Hippocampal formation (tissue), 2 donors: ENCODE data around the gene SEC24C.
"Not testable (repeated sequence)": the region's sequence is repeated elsewhere in the genome, so short reads cannot be mapped to it uniquely, and the experiment has no call there.

Source experiments
- DNase-seq, 2 donors: peaks; one replicate each; lab custom pipeline; 2025; lab: John Stamatoyannopoulos, UW

SEC24C gene

DNA sequence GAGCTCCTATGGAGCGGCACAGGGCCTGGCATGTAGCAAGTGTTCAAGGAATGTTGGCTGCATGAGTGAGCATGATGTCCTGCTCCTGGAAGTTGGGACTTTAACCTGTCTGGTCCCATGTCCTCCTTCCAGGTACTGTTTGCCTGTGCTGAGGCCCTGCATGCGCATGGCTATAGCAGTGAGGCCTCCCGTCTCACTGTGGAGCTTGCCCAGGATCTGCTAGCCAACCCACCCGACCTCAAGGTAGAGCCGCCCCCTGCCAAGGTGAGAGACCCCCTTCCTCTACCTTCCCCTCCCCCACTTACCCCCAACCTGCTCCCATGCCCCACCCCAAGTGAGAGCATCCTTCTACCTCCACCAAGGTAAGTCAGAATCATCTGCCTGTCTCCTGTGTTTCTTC is 49.3 kb downstream of the SEC24C start:
- DNase-seq: no peak

DNA sequence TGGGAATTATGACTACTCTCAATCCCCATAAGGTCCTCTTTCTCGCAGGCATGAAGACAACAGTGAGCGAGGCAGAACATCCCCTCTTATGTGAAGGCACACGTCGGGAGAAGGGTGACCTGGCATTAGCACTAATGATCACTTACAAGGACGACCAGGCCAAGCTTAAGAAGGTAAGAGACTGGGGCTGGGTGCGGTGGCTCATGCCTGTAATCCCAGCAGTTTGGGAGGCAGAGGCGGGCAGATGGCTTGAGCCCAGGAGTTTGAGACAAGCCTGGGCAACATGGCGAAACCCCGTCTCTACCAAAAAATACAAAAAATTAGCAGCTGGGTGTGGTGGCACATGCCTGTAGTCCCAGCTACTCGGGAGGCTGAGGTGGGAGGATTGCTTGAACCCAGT is 51.3 kb downstream of the SEC24C start:
- DNase-seq: not testable (repeated sequence)

DNA sequence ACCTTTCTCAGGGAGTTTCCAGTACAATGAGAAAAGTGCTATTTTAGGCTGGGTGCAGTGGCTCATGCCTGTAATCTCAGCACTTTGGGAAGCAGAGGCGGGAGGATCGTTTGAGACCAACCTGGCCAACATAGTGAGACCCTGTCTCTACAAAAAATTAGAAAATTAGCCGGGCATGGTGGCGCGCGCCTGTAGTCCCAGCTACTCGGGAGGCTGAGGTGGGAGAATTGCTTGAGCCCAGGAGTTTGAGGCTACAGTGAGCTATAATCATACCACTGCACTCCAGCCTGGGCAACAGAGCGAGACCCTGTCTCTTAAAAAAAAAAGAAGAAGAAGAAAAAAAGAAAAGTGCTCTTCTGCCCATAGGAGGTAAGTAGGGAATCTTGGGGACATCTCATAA is 51.9 kb downstream of the SEC24C start:
- DNase-seq: not testable (repeated sequence)

DNA sequence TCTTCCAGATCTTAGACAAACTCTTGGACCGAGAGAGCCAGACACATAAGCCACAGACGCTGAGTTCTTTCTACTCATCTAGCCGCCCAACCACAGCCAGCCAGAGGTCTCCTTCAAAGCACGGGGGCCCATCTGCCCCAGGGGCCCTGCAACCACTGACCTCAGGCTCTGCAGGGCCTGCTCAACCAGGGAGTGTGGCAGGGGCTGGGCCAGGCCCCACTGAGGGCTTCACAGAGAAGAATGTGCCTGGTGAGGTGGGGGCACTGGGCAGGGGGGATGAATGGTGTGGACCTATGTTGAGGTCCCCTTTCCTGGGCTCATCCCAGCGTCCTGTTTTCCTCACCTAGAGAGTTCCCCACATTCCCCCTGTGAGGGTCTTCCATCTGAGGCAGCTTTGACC is 52.6 kb downstream of the SEC24C start:
- no peak for DNase-seq

DNA sequence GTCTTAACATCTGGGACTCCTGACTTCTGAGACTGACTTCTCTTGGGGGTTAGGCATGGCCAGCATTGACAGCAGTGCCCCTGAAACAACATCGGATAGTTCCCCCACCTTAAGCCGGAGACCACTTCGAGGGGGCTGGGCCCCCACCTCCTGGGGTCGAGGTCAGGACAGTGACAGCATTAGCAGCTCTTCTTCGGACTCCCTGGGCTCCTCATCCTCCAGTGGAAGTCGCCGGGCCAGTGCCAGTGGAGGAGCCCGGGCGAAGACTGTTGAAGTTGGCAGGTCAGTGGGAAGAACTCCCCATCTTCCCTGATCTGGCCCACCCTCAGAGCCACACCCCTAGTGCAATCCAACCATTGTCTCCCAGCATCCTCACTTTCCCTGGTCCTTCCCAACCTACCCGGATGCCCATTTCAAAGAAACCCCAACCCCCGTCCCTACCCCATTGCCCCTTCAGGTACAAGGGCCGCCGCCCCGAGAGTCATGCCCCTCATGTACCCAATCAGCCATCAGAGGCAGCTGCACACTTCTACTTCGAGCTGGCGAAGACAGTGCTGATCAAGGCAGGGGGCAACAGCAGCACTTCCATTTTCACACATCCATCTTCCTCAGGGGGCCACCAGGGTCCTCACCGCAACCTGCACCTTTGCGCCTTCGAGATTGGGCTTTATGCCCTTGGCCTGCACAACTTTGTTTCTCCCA is 53.3 kb downstream of the SEC24C start:
- no peak for DNase-seq

DNA sequence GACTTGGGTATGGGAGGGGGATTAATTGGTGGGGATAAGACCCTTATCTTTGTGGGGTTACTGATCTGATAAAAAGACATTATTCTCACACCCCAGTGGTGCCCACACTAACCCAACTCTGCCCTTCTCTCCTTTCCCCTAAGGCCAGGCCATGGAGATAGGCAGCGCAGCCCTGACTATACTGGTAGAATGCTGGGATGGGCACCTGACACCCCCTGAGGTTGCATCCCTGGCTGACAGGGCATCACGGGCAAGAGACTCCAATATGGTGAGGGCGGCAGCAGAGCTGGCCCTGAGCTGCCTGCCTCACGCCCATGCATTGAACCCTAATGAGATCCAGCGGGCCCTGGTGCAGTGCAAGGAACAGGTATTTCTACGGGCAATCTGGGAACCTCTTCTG is 53.9 kb downstream of the SEC24C start:
- no peak for DNase-seq

DNA sequence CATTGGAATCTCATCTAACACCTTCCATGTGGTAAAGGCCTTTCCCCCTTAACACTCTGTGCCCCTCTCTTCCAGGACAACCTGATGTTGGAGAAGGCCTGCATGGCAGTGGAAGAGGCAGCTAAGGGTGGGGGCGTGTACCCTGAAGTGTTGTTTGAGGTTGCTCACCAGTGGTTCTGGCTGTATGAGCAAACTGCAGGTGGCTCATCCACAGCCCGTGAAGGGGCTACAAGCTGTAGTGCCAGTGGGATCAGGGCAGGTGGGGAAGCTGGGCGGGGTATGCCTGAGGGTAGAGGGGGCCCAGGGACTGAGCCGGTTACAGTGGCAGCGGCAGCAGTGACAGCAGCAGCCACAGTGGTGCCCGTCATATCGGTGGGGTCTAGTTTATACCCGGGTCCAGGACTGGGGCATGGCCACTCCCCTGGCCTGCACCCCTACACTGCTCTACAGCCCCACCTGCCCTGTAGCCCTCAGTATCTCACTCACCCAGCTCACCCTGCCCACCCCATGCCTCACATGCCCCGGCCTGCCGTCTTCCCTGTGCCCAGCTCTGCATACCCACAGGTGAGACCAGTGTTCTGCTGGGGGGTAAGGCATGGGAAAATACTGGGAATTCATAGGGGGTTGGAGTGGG is 54.9 kb downstream of the SEC24C start:
- DNase-seq: no peak

DNA sequence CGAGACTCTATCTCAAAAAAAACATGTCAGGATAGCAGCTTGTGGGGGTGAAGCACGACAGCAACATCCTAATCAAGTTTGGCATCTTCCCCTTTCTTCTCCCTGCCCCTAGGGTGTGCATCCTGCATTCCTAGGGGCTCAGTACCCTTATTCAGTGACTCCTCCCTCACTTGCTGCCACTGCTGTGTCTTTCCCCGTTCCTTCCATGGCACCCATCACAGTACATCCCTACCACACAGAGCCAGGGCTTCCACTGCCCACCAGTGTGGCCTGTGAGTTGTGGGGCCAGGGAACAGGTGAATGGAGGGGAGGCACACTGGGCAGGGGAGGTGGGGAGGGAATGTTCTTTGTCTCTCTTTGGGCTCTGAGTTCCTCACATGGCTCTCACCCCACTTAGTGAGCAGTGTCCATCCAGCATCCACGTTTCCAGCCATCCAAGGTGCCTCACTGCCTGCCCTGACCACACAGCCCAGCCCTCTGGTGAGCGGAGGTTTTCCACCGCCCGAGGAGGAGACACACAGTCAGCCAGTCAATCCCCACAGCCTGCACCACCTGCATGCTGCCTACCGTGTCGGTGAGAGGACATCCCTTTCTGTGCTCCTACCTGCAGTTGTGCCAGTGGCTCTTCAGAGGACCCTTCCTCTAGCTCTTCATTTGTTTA is 55.9 kb downstream of the SEC24C start:
- no peak for DNase-seq

DNA sequence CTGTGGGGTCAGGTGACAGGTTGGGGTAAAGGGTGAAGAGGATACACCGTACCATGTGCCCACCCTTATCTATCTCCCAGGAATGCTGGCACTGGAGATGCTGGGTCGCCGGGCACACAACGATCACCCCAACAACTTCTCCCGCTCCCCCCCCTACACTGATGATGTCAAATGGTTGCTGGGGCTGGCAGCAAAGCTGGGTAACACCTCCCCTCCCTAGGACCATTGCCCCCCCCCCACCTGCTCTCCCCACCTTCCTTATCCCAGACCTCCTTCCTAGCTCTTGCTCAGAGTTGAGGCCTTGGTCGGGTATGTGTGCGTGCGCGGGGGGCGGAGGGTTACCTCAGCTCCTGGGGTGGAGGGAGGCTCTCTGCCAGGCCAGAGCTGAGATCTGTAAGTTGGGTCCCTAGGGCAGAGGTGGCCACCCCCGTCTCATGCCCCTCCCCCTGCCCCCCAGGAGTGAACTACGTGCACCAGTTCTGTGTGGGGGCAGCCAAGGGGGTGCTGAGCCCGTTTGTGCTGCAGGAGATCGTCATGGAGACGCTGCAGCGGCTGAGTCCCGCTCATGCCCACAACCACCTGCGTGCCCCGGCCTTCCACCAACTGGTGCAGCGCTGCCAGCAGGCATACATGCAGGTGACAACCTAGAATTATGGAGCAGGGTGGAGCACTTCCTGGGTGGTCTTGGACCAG is 56.5 kb downstream of the SEC24C start:
- no peak for DNase-seq

DNA sequence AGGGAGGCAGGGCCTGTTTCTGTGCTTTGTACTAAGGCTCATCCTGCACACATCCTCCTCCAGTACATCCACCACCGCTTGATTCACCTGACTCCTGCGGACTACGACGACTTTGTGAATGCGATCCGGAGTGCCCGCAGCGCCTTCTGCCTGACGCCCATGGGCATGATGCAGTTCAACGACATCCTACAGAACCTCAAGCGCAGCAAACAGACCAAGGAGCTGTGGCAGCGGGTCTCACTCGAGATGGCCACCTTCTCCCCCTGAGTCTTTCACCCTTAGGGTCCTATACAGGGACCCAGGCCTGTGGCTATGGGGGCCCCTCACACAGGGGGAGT is 57.0 kb downstream of the SEC24C start:
- no peak for DNase-seq

DNA sequence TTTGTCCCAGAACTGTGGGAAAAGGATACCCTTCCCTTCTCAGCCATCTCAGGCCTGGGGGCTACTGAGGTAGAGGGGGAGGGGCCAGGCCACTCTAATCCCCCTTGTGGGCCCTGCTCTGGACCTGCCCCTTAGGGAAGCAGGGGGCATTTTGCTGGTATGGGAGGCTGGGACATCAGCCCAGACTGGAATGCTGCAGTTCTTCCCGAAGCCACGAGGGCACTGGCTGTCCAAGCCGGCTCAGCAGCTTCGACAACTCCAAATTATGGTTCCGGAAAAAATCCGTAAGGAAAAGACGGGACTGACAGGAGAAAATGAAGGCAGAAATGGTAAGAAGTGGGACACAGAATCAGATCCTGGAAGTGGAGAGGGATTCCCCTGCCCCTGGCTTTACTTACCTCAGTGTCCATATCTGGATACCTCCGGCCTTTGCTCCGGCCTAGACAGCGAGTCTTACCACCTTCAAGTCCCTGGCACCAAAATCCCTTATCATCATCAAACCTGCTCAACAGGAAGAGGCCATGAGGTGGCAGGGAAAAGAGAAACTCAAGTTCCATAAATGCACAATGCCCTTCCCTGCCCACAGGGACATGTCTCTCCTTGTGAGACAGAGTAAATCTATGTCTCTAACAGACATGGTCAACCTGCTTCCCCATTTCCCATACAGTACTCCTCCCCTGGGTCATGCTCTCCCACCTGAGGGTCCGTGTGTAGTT is 58.3 kb downstream of the SEC24C start:
- no peak for DNase-seq

DNA sequence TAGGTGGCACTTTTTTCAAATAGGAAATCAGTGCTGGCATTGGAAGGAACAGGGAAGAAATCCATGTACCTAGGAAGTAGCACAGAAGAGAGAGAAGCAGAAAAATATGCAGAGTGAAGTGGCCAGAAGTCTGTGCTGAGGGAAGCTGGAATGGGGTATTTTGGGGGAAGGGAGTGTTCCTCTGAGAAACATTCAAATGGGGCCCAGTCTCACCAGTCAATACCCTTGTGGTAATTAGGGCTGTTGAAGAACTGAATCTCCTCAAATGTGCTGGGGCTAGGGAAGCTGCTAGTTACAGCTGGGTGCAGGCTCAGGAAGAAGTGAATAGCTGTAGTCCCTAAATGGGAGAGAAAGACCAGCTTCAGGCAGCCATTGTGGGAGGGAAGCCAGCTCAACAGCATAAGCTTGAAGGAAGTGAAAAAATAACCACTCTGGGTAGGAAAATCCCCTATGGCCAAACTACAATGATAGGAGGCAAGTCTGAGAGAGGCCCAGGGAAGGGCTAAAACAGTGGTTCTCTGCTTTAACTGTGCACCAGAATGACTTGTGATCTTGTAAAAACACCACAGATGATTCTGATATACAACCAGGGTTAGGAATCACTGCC is 59.6 kb downstream of the SEC24C start:
- DNase-seq: no peak

DNA sequence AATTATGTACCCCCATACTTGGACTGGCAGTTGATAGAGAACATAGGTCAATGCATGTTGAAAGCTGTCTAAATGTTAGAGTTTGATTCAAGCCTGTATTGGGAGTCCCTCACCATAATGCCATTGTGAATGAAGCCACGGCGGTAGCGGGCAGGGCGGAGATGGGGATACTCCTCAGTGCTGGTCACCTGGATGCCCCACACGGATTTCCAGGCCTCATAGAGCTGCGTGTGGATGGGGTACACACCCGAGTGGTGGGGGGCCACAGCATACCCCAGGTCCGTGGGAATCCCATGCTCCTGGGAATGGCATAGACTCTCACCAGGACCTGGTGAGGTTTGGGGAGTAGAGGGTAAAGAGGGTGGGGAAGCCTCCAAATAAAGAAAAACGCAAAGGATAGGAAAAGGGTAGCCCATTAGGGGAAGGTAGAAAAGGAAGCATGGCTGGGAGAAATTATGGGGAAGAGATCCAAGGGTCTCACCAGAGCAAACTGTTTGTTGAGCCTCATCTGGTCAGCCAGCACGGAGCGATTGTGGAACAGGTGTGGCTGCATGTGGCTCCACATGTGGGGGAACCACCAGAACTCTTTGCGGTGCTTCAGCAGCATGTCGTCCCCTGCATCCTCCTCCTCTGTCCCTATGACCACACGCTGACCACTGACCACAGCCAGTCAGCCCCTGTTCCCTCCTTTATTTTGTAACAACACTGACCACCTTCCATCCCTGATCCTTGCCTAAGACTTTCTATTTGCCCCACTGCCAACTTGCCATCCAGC is 62.2 kb downstream of the SEC24C start:
- no peak for DNase-seq

DNA sequence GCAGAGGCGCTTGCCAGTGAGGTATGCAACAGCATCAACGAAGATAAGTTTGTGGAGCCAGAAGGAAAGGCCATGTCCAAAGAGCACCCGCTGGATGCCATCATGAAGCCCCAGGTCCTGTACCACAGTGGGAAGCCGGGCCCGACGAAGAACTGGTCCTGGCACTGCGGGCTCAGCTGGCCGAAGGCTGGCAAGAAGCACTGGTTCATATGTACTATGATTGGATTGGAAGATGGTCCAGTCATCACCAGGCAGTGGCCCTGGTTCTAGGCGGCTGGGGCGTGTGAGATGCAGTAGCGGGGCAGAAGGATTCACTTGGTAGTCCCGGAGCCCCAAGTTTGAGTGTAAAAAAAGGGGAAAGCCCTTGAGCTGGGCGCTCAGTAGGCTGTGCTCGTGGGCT is 63.3 kb downstream of the SEC24C start:
- DNase-seq: no peak

DNA sequence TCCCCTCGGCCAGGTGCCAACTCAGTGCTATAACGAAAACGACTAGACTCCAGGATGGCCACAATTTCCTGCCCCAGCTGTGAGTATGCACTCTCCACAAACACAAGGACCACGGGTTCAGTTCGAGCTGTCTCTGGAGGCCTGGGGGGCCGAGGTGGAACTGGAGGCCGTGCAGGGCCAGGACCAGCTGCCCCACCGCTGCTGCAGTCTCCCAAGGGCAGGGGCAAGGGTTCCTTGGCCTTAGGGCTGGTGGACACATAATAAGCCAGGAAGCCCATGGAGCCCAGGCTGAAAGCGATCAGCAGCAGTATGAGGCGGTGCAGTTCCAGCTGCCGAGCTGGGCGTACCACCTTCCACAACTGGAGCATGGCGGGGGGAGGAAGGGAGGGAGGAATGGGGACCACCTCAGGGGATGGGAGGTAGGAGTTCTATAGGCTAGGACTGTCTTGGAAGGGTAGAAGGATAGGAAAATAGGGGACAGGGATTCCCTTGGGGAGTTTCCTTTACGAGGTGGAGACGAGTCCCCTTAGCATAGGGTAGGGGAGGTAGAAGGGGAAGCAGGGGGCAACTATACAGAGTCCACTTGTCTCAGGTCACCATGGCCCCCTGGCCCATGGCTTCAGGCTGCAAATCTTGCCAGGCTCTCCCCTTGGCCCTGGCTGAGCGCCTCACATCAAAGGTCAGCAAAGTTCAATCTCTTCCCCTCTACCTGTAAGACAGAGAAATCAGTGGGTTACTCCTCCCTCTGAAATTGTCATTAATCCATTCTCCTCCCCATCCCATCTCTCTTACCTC is 64.0 kb downstream of the SEC24C start:
- no peak for DNase-seq

DNA sequence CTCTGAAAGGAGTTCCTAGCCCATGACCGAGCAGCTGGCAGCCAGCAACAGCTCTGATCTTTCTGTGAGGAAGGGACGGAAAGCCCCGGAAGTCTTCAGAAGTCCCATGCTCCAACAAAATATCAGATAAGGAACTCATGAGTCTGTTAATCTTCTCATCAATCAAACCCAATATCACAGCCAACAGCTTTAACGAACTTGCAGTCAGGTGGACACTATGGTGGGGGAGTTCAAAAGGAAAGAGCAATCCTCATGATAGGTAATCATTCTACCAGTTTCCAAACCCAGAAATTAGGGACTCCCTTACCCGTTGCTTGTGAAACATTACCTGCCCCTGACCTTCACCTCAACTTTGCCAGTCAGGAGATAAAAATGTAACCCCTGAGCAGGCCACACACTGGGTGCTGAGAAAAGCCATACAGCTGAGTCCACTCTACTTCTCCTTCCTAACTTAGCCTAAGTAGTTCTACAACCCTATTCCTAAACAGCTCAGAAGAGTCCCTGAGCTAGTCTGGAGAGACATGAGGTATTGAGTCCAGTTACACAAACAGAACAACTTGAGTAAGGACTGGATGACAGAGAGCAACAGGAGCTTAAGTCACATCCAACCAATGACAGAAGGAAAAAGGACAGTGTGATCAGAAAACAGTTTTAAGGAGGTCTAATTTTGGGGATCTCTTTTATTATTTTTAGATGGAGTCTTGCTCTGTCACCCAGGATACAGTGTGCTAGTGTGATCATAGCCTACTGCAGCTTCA is 65.1 kb downstream of the SEC24C start:
- no peak for DNase-seq

DNA sequence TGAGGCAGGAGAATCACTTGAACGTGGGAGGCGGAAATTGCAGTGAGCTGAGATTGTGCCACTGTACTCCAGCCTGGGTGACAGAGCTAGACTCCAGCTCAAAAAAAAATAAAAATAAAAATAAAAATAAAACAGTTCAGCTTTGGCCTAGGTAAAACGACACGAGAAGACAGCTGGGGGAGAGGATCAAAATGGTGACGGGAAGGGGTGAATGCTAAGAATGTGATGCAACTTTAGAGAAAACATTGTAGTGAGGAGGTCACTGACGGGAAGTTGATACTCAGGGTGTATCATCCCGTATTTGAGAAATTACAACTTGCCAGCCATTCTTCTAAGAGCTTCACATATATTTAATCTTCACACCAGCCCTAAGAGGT is 66.2 kb downstream of the SEC24C start:
- no peak for DNase-seq

DNA sequence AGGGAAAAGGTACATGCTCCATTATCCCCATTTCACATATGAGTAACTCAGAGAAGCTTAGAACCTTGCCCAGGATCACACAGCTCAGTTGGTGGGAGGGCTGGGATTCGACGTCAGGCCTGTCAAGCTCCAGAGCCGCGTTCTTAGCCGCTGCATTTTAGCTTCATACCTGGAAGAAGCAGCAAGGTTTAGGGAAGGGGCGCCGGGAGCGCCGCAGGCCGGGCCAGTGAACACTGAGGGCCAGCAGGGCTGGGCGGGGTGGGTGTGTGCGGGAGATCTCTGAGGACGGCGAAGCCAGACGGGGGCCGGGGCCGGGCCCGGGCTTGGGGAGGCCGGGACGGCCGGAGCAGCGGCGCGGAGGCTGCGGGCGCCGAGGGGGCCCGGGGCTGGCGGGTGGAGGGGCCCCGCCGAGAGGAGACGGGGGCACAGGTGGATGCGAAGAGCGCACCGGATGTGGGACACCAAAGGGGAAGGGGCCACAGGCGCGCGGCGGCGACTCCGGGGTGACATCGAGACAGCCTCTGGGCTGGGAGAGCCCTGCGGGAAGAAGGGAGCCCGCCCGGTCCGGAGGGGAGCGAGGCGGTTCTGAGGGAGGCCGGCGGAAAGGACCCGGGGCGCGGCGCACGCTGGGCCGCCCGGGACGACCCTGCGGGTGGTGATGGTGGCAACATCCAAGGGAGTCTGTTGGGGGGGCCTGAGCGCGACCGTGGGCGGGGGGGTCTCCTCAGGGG is 66.7 kb downstream of the SEC24C start:
- no peak for DNase-seq

DNA sequence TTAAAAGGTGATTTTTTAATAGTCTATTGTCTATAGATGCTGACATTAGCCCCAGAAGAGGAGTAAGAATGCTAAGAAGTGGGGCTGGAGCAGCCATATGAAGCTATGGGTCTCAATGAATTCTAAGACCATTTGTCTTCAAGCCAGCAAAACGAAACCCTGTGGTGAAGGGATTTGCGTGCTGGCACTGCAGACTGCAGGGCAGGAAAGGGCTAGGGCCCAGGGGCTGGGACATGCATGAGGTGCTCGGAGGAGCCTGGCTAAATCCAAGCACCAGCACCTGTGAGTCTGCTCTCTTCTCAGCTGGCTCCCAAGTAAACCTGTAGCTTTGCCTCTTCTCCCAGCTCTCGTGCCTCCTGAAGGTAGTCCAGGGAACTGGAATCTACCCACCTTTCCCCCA is 68.5 kb downstream of the SEC24C start:
- no peak for DNase-seq
